HL-60 (cell line): ENCODE data around the gene RAPGEF4.

Experiments used
- DNase-seq, 2 experiments: peaks; one replicate each; pipeline ENCODE4 v3.0.0-alpha.2; 2010 to 2020; ENCODE audit warnings: low read depth in 1 of 2, low spot score in 1 of 2
- H3K27ac ChIP-seq: fragments of 250-450 bp; sonication (Bioruptor Pico); replicated peaks from 2 replicates; pipeline ENCODE4 v1.5.1; 2020; ENCODE audit warnings: mild to moderate bottlenecking, moderate library complexity
- H3K27me3 ChIP-seq: fragments of 250-450 bp; sonication (Bioruptor Pico); 2 replicates; pipeline ENCODE4 v1.5.1; 2021; ENCODE audit warnings: mild to moderate bottlenecking, moderate library complexity; ENCODE audit not compliant: insufficient read depth, poor library complexity, severe bottlenecking
- H3K4me3 ChIP-seq: replicated peaks from 2 replicates; pipeline ENCODE4 v1.5.1; 2011; ENCODE audit warnings: mild to moderate bottlenecking, control low read depth, low read length; ENCODE audit not compliant: insufficient read depth
- GABPA ChIP-seq: IDR thresholded peaks from 2 replicates; pipeline ENCODE4 v1.6.1; 2012; ENCODE audit warnings: low read depth
- POLR2AphosphoS5 ChIP-seq: IDR thresholded peaks from 2 replicates; pipeline ENCODE4 v1.6.1; 2012; ENCODE audit warnings: low read depth
- SPI1 ChIP-seq: IDR thresholded peaks from 2 replicates; pipeline ENCODE4 v1.6.1; 2012; ENCODE audit warnings: low read depth, mild to moderate bottlenecking, borderline replicate concordance
- TF ChIP-seq, protein P1 (sequence below): IDR thresholded peaks from one replicate; pipeline ENCODE4 v1.5.1; 2011; ENCODE audit warnings: low read length, control low read depth, inconsistent platforms; ENCODE audit not compliant: insufficient read depth
- TF ChIP-seq, protein P2 (sequence below): IDR thresholded peaks from 2 replicates; pipeline ENCODE4 v1.6.1; 2012; ENCODE audit warnings: low read depth; ENCODE audit not compliant: insufficient replicate concordance

The RAPGEF4 gene

GRCh38 chr2:172931918-172932520, 196.4 kb downstream of the RAPGEF4 start:
- no peaks in the 10 kb centered on the region for H3K27me3 ChIP-seq
- TF ChIP-seq, protein P1, sequence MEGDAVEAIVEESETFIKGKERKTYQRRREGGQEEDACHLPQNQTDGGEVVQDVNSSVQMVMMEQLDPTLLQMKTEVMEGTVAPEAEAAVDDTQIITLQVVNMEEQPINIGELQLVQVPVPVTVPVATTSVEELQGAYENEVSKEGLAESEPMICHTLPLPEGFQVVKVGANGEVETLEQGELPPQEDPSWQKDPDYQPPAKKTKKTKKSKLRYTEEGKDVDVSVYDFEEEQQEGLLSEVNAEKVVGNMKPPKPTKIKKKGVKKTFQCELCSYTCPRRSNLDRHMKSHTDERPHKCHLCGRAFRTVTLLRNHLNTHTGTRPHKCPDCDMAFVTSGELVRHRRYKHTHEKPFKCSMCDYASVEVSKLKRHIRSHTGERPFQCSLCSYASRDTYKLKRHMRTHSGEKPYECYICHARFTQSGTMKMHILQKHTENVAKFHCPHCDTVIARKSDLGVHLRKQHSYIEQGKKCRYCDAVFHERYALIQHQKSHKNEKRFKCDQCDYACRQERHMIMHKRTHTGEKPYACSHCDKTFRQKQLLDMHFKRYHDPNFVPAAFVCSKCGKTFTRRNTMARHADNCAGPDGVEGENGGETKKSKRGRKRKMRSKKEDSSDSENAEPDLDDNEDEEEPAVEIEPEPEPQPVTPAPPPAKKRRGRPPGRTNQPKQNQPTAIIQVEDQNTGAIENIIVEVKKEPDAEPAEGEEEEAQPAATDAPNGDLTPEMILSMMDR: peak; percentile 62
- TF ChIP-seq POLR2AphosphoS5: no peak
- peak in 1 of 2 experiments; percentile 60 for DNase-seq
- H3K27ac ChIP-seq: no peak overlapping the region
- no peak overlapping the region for H3K4me3 ChIP-seq

DNA sequence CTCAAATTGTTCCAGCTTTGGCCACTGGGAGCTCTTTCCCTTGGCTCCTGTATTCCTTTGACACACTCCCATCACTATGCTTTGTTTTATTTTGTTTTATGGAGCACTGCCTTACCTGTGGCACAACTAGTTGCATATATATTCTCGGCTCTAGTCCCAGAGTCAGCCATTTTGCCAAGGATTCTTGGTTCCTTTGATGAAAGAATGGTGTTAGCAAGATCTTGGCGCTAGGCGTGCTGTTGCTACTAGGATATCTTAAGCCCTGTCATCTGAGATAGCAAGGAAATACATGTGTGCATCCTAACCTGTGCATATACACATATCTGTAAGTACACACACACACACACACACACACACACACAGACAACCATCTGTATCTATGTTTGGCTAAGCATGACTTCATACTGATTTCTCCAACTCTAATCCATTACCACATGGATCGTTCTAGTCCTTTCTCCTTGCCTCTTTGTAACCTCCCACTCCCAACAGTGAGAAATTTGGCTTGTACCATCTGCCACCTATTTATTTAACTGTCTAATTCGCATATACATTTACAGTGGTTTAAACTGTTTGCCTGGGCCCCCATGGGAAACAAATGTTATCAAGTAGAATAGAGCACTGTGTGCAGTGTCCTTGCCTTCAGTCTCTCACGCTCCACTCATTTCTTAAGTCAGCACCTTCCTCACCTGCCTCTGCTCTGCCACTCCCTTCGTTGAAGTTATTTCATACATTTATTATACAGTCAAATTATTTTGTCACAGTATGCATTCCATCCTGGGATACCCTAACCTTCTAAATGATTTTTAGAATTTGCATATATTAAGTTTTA, 202.5 kb downstream of the RAPGEF4 start:
- Histone ChIP-seq H3K27ac (no peak overlapping the region), H3K27me3 (no peaks in the 10 kb centered on the region), H3K4me3 (no peak overlapping the region)
- DNase-seq: no peak
- TF ChIP-seq POLR2AphosphoS5 (no peak), SPI1 (no peak), GABPA (no peak)
- TF ChIP-seq, protein P2, sequence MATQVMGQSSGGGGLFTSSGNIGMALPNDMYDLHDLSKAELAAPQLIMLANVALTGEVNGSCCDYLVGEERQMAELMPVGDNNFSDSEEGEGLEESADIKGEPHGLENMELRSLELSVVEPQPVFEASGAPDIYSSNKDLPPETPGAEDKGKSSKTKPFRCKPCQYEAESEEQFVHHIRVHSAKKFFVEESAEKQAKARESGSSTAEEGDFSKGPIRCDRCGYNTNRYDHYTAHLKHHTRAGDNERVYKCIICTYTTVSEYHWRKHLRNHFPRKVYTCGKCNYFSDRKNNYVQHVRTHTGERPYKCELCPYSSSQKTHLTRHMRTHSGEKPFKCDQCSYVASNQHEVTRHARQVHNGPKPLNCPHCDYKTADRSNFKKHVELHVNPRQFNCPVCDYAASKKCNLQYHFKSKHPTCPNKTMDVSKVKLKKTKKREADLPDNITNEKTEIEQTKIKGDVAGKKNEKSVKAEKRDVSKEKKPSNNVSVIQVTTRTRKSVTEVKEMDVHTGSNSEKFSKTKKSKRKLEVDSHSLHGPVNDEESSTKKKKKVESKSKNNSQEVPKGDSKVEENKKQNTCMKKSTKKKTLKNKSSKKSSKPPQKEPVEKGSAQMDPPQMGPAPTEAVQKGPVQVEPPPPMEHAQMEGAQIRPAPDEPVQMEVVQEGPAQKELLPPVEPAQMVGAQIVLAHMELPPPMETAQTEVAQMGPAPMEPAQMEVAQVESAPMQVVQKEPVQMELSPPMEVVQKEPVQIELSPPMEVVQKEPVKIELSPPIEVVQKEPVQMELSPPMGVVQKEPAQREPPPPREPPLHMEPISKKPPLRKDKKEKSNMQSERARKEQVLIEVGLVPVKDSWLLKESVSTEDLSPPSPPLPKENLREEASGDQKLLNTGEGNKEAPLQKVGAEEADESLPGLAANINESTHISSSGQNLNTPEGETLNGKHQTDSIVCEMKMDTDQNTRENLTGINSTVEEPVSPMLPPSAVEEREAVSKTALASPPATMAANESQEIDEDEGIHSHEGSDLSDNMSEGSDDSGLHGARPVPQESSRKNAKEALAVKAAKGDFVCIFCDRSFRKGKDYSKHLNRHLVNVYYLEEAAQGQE: no peak
- TF ChIP-seq, protein P1: no peak

GRCh38 chr2:172938713-172939375, 203.2 kb downstream of the RAPGEF4 start:
- no peak for DNase-seq

More at GRCh38 chr2:172938713-172939375, 203.2 kb downstream of the RAPGEF4 start:
- no peak overlapping the region for H3K27ac ChIP-seq
- no peaks in the 10 kb centered on the region for H3K27me3 ChIP-seq
- TF ChIP-seq SPI1: no peak
- no peak for TF ChIP-seq POLR2AphosphoS5
- no peak for TF ChIP-seq GABPA
- TF ChIP-seq, protein P1: no peak
- TF ChIP-seq, protein P2: no peak
- no peak overlapping the region for H3K4me3 ChIP-seq
